ENCODE data around the gene METAP1D.

The METAP1D gene

GRCh38 chr2:172098650-172099471 is 99.1 kb downstream of the METAP1D start:
- H3K4me3 ChIP-seq (ENCODE audit: low read length): peak overlapping the region; percentile 27
- TF ChIP-seq CTCF (IDR thresholded peaks at IDR 0.05; ENCODE audit: insufficient read depth, low read depth, low read length, missing control alignments): no peak
- DNase-seq (ENCODE audit: low read depth): peak; percentile 67

- no peak for DNase-seq (ENCODE audit: low read depth)
- peak overlapping the region; percentile 27 for H3K4me3 ChIP-seq (ENCODE audit: low read length)
- no peak for TF ChIP-seq CTCF (IDR thresholded peaks at IDR 0.05; ENCODE audit: insufficient read depth, low read depth, low read length, missing control alignments)
Observed at GRCh38 chr2:172099472-172100079, 99.8 kb downstream of the METAP1D start.

DNA sequence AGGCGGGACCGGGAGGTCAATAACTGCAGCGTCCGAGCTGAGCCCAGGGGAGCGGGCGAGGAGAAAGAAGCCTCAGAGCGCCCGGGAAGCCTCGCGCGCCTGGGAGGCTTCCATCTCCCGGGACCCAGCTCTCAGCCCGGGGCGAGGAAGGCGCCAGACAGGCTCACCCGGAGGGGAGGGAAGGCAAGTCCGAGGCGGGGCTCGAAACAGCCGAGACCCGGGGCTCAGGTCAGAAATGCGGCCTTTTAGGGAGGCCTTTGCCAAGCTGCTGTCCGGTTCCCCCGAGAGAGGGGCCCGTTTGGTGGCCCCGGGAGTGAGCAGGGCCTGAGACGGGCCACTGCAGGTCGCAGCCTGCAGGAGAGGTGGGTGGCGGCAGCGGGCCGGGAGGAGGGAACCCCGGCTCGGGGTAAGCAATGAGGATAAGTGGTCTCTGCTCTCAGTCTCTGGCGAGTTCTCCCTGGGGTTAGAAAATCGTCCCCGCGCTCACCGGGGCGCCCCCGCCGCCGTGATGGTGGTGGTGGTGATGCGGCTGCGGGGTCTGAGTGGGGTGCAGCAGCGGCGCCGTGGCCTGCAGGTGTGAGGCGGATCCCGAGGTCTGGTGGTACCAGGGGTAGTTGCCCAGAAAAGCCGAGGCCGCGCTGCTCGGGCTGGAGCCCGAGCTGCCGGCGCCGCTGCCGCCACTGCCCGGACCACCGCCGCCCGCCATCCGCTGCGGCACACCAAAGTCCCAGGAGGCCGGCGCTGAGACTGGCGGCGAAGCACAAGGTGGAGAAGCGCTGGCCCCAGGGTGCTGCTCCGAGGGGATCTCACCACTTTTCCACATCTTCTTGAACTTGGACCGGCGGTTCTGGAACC is 100.6 kb downstream of the METAP1D start:
- TF ChIP-seq CTCF (IDR thresholded peaks at IDR 0.05; ENCODE audit: insufficient read depth, low read depth, low read length, missing control alignments): no peak
- no peak for DNase-seq (ENCODE audit: low read depth)

GRCh38 chr2:172100935-172101820 is 101.4 kb downstream of the METAP1D start:
- no peak for TF ChIP-seq CTCF (IDR thresholded peaks at IDR 0.05; ENCODE audit: insufficient read depth, low read depth, low read length, missing control alignments)
- H3K4me3 ChIP-seq (ENCODE audit: low read length): peak overlapping the region; percentile 57
- no peak for DNase-seq (ENCODE audit: low read depth)

More for the DNA sequence above, 100.6 kb downstream of the METAP1D start:
- H3K4me3 ChIP-seq (ENCODE audit: low read length): no peak overlapping the region

DNA sequence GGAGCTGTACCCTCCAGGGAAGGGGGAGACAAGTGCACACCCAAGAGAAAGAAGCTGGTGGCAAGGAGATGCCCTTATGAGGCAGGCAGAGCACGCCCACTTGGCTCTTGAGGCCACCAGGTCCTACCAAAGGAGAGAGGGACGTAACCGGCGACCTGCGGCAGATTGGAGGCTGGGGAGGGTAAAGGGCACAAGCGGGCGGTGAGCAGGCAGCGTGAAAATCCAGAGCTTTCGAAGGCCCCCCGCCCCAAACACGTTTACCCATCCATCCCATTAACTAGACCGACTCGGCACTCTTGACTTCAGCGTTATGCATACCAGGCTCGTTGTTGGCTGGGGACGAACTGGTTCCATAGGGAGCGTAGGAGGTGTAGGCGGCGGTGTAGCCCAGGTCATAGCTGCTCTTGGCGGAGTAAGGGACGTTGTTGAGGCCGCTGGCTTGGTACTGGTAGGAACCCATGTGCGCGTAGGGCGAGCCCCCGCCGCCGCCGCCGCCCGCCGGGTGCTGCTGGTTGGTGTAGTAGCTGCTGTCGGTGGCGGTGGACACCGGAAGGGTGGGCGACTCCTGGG is 102.2 kb downstream of the METAP1D start:
- no peak for TF ChIP-seq CTCF (IDR thresholded peaks at IDR 0.05; ENCODE audit: insufficient read depth, low read depth, low read length, missing control alignments)
- peak overlapping the region; percentile 57 for H3K4me3 ChIP-seq (ENCODE audit: low read length)
- DNase-seq (ENCODE audit: low read depth): no peak
